Activated CD4-positive, CD25-positive, alpha-beta regulatory T cell treated with anti-CD3 and anti-CD28 coated beads, Interleukin-2, amount 50 U/mL, for 72 hours (primary cell): ENCODE results near the gene MINPP1.
"Not testable (repeated sequence)": the region's sequence is repeated elsewhere in the genome, so short reads cannot be mapped to it uniquely, and the experiment has no call there.

Source experiments
- DNase-seq: peaks from one replicate; pipeline ENCODE4 v3.0.0; 2021

MINPP1 gene

GRCh38 chr10:87504640-87505365 lies at the start of gene MINPP1:
MINPP1 (plus strand) TSS chr10:87504893; CDS start chr10:87504916, 23 bp downstream.
- peak; percentile 82 for DNase-seq

- DNase-seq: not testable (repeated sequence)
Observed at GRCh38 chr10:87456586-87457220, 48.0 kb upstream of the MINPP1 start.

- DNase-seq: not testable (repeated sequence)
Observed at GRCh38 chr10:87461751-87462150, 42.9 kb upstream of the MINPP1 start.

GRCh38 chr10:87466849-87467248 lies 37.8 kb upstream of the MINPP1 start:
- DNase-seq: not testable (repeated sequence)

GRCh38 chr10:87488733-87489132 lies 16.0 kb upstream of the MINPP1 start:
- not testable (repeated sequence) for DNase-seq

- not testable (repeated sequence) for DNase-seq
Observed at GRCh38 chr10:87490285-87490684, 14.4 kb upstream of the MINPP1 start.

GRCh38 chr10:87492450-87492849 lies 12.2 kb upstream of the MINPP1 start:
- DNase-seq: not testable (repeated sequence)

GRCh38 chr10:87495446-87495845 lies 9.2 kb upstream of the MINPP1 start:
- not testable (repeated sequence) for DNase-seq

GRCh38 chr10:87497386-87497785 lies 7.3 kb upstream of the MINPP1 start:
- not testable (repeated sequence) for DNase-seq

GRCh38 chr10:87498106-87498789 lies 6.4 kb upstream of the MINPP1 start:
- DNase-seq: not testable (repeated sequence)

- no peak for DNase-seq
Observed at GRCh38 chr10:87500646-87501048, 4.0 kb upstream of the MINPP1 start.

GRCh38 chr10:87503401-87503800 lies 1.3 kb upstream of the MINPP1 start:
- no peak for DNase-seq

GRCh38 chr10:87503886-87504285 lies 807 bp upstream of the MINPP1 start:
- DNase-seq: no peak

- DNase-seq: no peak
Observed at GRCh38 chr10:87504307-87504639, 420 bp upstream of the MINPP1 start.

- DNase-seq: peak; percentile 54
Observed at GRCh38 chr10:87505366-87506111, 846 bp downstream of the MINPP1 start.

GRCh38 chr10:87506956-87507355 lies 2.3 kb downstream of the MINPP1 start:
- no peak for DNase-seq

GRCh38 chr10:87507879-87508483 lies 3.3 kb downstream of the MINPP1 start:
- no peak for DNase-seq

- no peak for DNase-seq
Observed at GRCh38 chr10:87508837-87509236, 4.1 kb downstream of the MINPP1 start.

GRCh38 chr10:87510025-87510424 lies 5.3 kb downstream of the MINPP1 start:
- no peak for DNase-seq

GRCh38 chr10:87511526-87511925 lies 6.8 kb downstream of the MINPP1 start:
- DNase-seq: no peak

GRCh38 chr10:87518937-87519336 lies 14.2 kb downstream of the MINPP1 start:
- no peak for DNase-seq

- no peak for DNase-seq
Observed at GRCh38 chr10:87519582-87519981, 14.9 kb downstream of the MINPP1 start.

- DNase-seq: no peak
Observed at GRCh38 chr10:87523731-87524130, 19.0 kb downstream of the MINPP1 start.
